ENCODE measurements around the gene IGBP1.
"Not testable (repeated sequence)": the region's sequence is repeated elsewhere in the genome, so short reads cannot be mapped to it uniquely, and the experiment has no call there.

The IGBP1 gene

DNA sequence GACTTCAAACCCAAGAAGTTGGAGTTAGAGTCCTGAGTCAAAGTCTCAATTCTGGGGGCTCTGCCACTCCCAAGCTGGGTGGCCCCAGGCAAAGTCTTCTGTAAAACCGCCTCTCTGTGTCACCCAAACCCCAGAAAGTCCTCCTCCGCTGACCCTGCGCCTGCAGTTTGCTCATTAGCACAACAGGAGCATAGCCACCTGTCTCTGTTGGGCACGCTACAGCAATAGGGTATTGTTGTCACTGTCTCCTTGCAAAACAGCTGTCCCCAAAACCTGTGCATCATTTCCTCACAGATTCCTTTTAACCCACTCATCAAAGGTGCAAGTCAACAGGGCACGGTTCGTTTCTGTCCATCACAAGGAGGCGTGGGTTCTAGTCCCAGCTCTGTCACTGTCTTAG is 36.0 kb downstream of the IGBP1 start:
- DNase-seq (ENCODE audit: insufficient read length) (no peak), FAIRE-seq (no peak)
- TF ChIP-seq POLR2AphosphoS5 (IDR thresholded peaks at IDR 0.05; ENCODE audit: low read depth, low read length) (no peak), TAF1 (IDR thresholded peaks at IDR 0.05; ENCODE audit: borderline replicate concordance, low read depth, low read length) (no peak)

DNA sequence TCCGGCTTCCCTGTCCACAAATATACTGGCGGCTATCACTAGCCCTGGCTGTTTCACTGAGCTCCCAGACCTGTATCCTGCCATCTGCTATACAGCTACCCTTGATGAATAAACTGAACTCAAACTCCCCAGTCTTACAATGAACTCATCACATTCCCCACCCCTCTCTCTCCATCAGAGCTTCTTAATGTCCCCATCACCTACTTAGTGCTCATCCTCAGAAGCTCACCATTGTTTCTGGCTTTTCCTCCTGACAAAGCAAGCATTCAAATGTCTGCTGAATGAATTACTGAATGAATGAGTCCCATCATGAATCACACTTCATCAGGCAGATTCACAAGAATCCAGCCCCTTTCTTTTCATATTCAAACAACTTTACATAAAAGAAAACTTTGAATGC is 38.4 kb downstream of the IGBP1 start:
- FAIRE-seq = no peak
- no peak for TF ChIP-seq POLR2A (IDR thresholded peaks at IDR 0.05; ENCODE audit: low read depth, low read length)
- TF ChIP-seq POLR2AphosphoS5 (IDR thresholded peaks at IDR 0.05; ENCODE audit: low read depth, low read length) = no peak
- no peak for TF ChIP-seq TAF1 (IDR thresholded peaks at IDR 0.05; ENCODE audit: borderline replicate concordance, low read depth, low read length)
- no peak for DNase-seq (ENCODE audit: insufficient read length)

DNA sequence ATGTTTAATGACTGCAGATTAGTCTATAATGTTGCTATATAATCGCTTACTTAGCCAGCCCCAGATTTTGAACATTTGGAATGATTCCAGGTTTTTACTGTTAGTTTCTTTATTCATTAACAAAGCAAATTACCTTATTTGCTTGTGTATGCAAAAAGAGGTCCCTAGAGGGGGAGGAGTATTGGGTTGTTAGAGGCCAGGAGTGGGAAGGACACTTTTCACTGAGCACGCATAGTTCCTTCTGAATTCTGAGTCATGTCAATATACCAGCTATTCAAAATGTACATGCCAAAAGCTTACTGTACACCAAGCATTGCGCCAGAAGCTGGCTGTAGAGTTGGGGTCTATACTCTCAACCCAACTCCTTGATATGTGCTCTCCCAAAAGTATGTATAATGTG is 39.0 kb downstream of the IGBP1 start:
- FAIRE-seq = no peak
- TF ChIP-seq POLR2AphosphoS5 (IDR thresholded peaks at IDR 0.05; ENCODE audit: low read depth, low read length) (no peak), POLR2A (IDR thresholded peaks at IDR 0.05; ENCODE audit: low read depth, low read length) (no peak)
- DNase-seq (ENCODE audit: insufficient read length) = no peak

DNA sequence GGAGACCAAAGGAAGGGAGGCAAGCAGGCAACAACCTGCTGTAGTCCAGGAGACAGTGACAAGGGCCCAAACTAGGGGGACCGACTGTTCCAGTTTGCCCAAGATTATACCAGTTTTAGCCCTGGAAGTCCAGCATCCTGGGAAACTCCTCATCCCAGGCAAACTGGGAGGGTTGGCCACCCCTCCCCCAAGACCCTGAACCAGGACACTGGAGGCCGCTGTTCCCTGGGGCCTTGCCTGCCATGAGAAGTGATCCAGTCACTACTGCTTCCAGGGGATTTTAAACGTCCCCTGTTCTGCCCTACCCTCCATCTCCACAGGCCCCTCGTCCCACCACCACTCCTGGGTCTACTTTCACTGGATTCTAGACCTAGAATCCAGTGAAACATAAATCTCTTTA is 39.7 kb downstream of the IGBP1 start:
- TF ChIP-seq TAF1 (IDR thresholded peaks at IDR 0.05; ENCODE audit: borderline replicate concordance, low read depth, low read length) = no peak
- TF ChIP-seq POLR2AphosphoS5 (IDR thresholded peaks at IDR 0.05; ENCODE audit: low read depth, low read length) = no peak
- no peak for TF ChIP-seq POLR2A (IDR thresholded peaks at IDR 0.05; ENCODE audit: low read depth, low read length)
- FAIRE-seq = no peak
- no peak for DNase-seq (ENCODE audit: insufficient read length)

DNA sequence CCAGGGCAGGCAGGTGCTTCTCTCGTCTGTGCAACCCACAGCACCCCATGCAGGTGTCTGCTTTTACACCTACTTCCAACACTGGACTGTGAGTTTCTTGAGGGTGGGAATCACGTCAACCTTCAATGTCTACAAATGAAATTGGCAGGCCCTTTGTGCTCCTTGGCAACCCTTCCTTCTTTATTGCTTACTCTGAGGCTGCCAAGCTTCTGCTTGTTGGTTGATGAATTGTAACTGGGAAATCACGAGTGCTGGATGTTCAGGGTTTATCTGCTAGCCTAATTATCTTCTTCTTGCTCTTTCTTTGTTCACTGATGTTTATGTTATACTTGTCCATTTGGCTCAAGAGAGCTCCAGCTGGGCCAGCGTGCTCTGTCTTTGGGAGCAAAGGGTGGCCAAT is 41.5 kb downstream of the IGBP1 start:
- no peak for TF ChIP-seq TAF1 (IDR thresholded peaks at IDR 0.05; ENCODE audit: borderline replicate concordance, low read depth, low read length)
- TF ChIP-seq POLR2A (IDR thresholded peaks at IDR 0.05; ENCODE audit: low read depth, low read length) = no peak
- no peak for TF ChIP-seq POLR2AphosphoS5 (IDR thresholded peaks at IDR 0.05; ENCODE audit: low read depth, low read length)
- FAIRE-seq = no peak
- no peak for DNase-seq (ENCODE audit: insufficient read length)

DNA sequence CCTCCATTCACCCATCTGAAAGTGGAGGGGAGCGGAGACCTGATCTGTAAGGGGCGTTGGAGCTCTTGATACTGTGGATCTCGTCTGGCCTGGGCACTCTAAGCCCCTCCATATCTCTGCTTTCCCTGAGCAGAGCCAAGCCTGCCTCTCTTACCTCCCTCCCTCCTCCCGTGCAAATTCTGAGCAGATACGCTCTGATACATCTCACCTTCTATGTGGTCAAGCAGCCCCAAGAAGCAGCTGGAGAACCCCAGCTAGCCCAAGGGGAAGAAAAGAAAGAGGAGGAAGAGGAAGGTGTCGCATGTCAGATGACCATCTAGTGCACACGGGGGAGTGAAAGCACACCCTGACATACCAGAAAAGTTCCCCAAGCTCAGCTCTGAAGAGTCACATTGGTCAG is 42.1 kb downstream of the IGBP1 start:
- no peak for TF ChIP-seq POLR2AphosphoS5 (IDR thresholded peaks at IDR 0.05; ENCODE audit: low read depth, low read length)
- TF ChIP-seq POLR2A (IDR thresholded peaks at IDR 0.05; ENCODE audit: low read depth, low read length) = no peak
- TF ChIP-seq TAF1 (IDR thresholded peaks at IDR 0.05; ENCODE audit: borderline replicate concordance, low read depth, low read length) = no peak
- no peak for FAIRE-seq
- no peak for DNase-seq (ENCODE audit: insufficient read length)

DNA sequence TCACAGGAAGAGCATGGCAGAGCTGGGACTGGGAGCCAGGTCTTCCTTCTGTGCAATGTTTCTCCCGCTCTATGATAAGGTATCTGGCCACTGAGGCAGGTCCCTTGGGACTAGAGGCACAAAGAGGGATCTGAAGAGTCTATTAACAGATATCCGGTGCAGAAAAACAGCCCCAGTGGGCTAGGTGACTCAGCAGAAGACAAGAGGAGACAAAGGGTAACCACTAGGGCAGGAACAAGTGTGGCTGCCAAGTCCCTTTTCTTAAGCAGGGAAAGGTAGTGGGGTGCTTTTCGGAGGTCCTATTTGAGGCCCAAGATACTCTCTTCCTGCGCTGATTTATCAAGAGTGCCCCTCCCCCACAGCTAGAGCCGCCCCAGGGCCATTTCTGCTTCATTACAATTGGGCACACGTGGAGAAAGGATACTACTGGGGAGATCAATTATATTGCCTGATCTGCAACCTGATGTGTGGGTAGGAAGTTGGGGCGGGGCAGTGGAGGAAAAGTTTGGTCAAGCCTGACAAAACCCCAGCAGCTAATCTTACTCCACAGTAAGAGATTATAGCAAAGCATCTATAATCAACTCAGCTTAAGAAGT is 43.8 kb downstream of the IGBP1 start, which contains the start of gene DGAT2L6:
Gene DGAT2L6, plus strand, starts transcription at position 546 of the 596 bp plus-strand sequence. CDS start 100 bp downstream, outside the sequence.
- DNase-seq (ENCODE audit: insufficient read length) (no peak), FAIRE-seq (peak; percentile 58)
- TF ChIP-seq POLR2AphosphoS5 (IDR thresholded peaks at IDR 0.05; ENCODE audit: low read depth, low read length) (no peak), TAF1 (IDR thresholded peaks at IDR 0.05; ENCODE audit: borderline replicate concordance, low read depth, low read length) (no peak), POLR2A (IDR thresholded peaks at IDR 0.05; ENCODE audit: low read depth, low read length) (peak; percentile 32; the same call in 1 of the 2 replicates)

DNA sequence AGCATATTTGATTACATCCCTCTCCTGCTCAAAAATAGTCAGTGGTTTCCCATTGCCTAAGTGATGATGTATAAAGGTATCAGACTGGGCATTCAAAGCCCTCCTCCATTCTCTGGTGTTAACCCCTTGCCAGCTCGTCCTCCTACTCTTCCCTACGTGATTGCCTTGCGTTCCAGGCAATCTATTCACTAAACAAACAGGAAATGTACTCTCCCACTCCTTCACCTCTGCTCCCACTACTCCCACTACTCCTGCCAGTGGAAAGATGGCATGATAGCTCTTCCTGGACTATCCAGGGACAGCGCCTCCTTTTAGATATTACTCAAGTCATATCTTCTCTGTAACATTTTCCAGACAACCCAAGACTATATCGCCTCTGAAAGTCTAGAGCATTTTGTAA is 49.8 kb downstream of the IGBP1 start:
- DNase-seq (ENCODE audit: insufficient read length) (no peak), FAIRE-seq (no peak)

DNA sequence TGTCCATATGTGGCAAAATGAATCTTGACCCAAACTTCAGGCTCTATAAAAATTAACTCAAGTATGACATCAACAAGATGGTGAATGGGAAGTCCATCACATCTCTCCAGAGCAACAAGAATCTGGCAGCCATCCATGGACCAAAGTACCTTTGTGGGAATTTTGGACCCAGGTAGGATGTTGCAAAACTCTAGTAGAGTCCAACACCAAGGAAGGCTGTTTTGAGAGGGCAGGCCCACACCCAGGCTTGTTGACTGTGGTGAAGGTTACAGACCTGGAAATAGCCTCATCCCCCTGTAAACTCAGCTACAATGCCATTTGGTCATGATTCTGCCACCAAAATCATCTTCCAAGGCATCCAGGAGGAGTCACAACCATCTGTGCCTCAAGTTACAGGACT is 57.0 kb downstream of the IGBP1 start:
- TF ChIP-seq POLR2AphosphoS5 (IDR thresholded peaks at IDR 0.05; ENCODE audit: low read depth, low read length) (no peak), POLR2A (IDR thresholded peaks at IDR 0.05; ENCODE audit: low read depth, low read length) (no peak), TAF1 (IDR thresholded peaks at IDR 0.05; ENCODE audit: borderline replicate concordance, low read depth, low read length) (no peak)
- DNase-seq (ENCODE audit: insufficient read length) = no peak
- FAIRE-seq = no peak

More for the DNA sequence above, 49.8 kb downstream of the IGBP1 start:
- no peak for TF ChIP-seq POLR2AphosphoS5 (IDR thresholded peaks at IDR 0.05; ENCODE audit: low read depth, low read length)
- no peak for TF ChIP-seq TAF1 (IDR thresholded peaks at IDR 0.05; ENCODE audit: borderline replicate concordance, low read depth, low read length)
- no peak for TF ChIP-seq POLR2A (IDR thresholded peaks at IDR 0.05; ENCODE audit: low read depth, low read length)

DNA sequence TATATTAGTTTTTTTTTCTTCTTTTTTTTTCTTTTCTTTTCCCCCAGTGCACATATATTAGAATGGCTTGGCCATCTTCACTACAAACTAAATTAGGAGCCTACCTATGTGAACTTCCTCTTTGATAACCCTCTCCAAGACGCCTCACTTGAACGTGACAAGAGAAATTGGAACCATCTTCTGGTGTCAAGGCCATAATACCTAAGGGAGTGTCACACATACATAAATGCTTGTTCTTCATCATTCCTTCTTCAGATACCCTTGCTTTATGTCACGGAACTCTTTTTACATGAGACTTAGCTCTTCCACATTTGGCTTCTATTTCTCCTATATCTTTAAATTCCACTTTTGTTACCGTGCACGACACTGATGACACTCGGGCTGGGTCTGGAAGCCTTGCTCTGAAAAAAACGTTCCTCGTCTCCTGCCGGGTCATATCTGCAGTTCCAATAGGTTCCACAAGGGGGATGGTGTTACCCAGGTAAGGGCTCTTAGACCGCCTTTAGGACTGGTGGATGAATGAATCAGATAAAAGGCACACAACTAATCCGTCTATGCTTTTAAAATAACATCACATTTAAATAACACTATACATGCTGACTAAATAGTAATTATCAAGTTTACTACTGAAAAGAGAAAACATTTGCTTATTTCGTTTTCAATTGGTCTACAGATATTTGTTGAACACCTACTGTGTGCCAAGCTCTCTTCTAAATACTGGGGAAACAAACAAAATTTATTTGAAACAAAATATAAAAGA is 63.9 kb downstream of the IGBP1 start:
- TF ChIP-seq TAF1 (IDR thresholded peaks at IDR 0.05; ENCODE audit: borderline replicate concordance, low read depth, low read length) (no peak), POLR2AphosphoS5 (IDR thresholded peaks at IDR 0.05; ENCODE audit: low read depth, low read length) (no peak), POLR2A (IDR thresholded peaks at IDR 0.05; ENCODE audit: low read depth, low read length) (no peak)
- FAIRE-seq (peak; percentile 63), DNase-seq (ENCODE audit: insufficient read length) (no peak)

DNA sequence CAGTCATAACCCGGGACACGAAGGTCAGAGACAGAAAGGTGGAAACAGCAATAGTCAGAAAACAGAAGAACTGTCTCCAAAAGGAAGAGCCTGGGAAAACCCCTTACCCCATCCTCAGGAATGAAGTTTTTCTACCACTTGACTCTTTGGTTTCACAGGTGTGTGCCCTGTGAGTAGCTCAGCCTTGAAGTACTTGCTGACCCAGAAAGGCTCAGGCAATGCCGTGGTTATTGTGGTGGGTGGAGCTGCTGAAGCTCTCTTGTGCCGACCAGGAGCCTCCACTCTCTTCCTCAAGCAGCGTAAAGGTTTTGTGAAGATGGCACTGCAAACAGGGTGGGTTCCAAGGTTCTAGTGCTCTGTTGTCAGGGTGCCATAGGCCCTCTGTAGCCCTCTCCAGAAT is 68.5 kb downstream of the IGBP1 start:
- DNase-seq (ENCODE audit: insufficient read length) = no peak
- FAIRE-seq = no peak
- TF ChIP-seq TAF1 (IDR thresholded peaks at IDR 0.05; ENCODE audit: borderline replicate concordance, low read depth, low read length) (no peak), POLR2A (IDR thresholded peaks at IDR 0.05; ENCODE audit: low read depth, low read length) (no peak), POLR2AphosphoS5 (IDR thresholded peaks at IDR 0.05; ENCODE audit: low read depth, low read length) (no peak)

DNA sequence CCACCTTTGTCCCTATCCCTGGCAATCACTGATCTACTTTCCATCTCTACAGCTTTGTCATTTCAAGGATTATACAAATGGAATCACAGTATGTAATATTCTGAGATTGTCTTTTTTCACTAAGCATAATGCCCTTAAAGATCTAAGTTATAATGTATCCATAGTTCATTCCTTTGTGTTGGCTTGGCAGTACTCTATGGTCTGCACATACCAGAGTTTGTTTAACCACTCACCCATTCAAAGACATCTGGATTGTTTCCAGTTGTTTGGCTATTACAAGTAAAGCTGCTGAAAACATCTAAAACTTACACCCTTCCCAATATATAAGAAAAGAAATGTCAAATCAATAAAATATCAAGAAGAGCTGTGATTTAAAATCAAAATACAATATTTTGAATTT is 75.2 kb downstream of the IGBP1 start:
- no peak for TF ChIP-seq POLR2A (IDR thresholded peaks at IDR 0.05; ENCODE audit: low read depth, low read length)
- no peak for TF ChIP-seq TAF1 (IDR thresholded peaks at IDR 0.05; ENCODE audit: borderline replicate concordance, low read depth, low read length)
- no peak for TF ChIP-seq POLR2AphosphoS5 (IDR thresholded peaks at IDR 0.05; ENCODE audit: low read depth, low read length)
- DNase-seq (ENCODE audit: insufficient read length) (no peak), FAIRE-seq (no peak)

DNA sequence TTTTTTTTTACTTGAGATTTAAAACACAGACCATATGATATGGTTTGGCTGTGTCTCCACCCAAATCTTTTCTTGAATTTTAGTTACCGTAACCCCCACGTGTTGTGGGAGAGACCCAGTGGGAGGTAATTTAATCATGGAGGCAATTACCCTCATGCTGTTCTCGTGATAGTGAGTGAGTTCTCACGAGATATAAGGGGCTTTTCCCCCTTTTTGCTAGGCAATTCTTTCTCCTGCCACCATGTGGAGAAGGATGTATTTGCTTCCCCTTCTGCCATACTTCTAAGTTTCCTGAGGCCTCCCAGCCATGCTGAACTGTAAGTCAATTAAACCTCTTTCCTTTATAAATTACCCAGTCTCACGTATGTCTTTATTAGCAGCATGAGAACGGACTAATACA is 76.3 kb downstream of the IGBP1 start:
- DNase-seq (ENCODE audit: insufficient read length); FAIRE-seq: not testable (repeated sequence)
